HG03439 (cell line): ENCODE data around the gene UGT1A7.
"Not testable (repeated sequence)": the region's sequence is repeated elsewhere in the genome, so short reads cannot be mapped to it uniquely, and the experiment has no call there.

Experiments used
- ATAC-seq: cut with Tn5 transposase; IDR thresholded peaks from one replicate; pipeline ENCODE4 v1.9.1; 2021; ENCODE audit warnings: mild to moderate bottlenecking, moderate library complexity; ENCODE audit not compliant: unreplicated experiment

The UGT1A7 gene

GRCh38 chr2:233711312-233712008 is 29.8 kb downstream of the UGT1A7 start:
- peak; percentile 69 for ATAC-seq

GRCh38 chr2:233712611-233713261 is 31.0 kb downstream of the UGT1A7 start, which contains the start of gene UGT1A5:
UGT1A5 (plus strand) TSS chr2:233712907; CDS start chr2:233712992, 85 bp downstream.
- ATAC-seq: no peak

DNA sequence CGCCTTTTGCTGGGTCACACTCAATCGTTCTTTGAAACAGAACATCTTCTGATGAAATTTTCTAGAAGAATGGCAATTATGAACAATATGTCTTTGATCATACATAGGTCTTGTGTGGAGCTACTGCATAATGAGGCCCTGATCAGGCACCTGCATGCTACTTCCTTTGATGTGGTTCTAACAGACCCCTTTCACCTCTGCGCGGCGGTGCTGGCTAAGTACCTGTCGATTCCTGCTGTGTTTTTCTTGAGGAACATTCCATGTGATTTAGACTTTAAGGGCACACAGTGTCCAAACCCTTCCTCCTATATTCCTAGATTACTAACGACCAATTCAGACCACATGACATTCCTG is 31.5 kb downstream of the UGT1A7 start:
- no peak for ATAC-seq

DNA sequence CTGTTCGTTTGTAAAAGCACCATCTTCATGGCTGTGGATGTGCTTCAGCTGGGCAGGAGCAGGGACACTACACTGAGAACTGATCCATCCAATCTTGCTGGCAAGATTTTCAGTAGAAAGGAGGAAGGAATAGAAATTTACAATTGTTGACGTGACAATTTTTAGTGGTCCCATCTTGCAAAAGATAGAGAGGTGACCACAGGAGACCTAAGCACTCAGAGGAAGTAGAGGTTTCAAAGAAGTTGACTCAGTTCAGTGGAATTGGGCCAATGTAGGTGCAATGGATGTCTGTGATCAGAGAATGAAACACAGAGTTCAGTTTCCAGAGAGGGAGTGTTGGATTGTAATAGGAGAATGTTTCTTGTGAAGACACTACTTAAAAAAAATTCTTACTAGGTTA is 32.4 kb downstream of the UGT1A7 start:
- no peak for ATAC-seq

DNA sequence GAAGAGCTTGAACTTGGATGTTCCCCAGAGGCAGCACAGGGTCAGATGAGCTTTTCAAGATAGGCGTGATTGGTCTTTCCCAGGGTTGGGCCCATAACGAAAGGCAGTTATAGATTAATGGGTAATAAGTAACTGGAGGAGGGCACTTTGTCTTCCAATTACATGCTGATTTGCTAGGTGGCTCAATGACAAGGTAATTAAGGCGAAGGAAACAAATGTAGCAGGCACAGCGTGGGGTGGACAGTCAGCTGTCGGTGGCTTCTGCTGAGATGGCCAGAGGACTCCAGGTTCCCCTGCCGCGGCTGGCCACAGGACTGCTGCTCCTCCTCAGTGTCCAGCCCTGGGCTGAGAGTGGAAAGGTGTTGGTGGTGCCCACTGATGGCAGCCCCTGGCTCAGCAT is 36.9 kb downstream of the UGT1A7 start, which contains the start of gene UGT1A4:
UGT1A4 (plus strand) TSS at position 185 of the 400 bp plus-strand sequence; CDS start at position 270, 85 bp downstream.
- ATAC-seq: no peak

GRCh38 chr2:233728723-233729301 is 47.1 kb downstream of the UGT1A7 start, which contains the start of gene UGT1A3:
UGT1A3 (plus strand) TSS chr2:233729042; CDS start chr2:233729127, 85 bp downstream.
- ATAC-seq: no peak

- not testable (repeated sequence) for ATAC-seq
Measured at GRCh38 chr2:233736868-233737653, 55.4 kb downstream of the UGT1A7 start.

DNA sequence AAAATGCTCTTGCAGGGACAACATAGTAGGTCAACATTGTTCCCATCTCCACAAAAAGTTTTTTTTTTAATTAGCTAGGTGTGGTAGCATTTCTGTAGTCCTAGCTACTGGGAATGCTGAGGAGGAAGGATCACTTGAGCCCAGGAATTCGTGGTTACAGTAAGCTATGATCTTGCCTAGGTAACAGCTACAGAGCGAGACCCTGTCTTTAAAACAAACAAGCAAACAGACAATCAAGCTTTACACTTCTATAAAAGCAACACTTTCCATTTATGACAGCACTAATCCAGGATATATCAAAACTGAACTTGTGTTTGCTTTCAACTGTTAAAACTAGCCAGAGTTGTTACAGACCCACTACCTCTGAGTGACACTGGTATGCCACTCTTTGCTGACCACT is 59.2 kb downstream of the UGT1A7 start:
- no peak for ATAC-seq

- ATAC-seq: no peak
Measured at GRCh38 chr2:233743464-233744259, 62.0 kb downstream of the UGT1A7 start.

DNA sequence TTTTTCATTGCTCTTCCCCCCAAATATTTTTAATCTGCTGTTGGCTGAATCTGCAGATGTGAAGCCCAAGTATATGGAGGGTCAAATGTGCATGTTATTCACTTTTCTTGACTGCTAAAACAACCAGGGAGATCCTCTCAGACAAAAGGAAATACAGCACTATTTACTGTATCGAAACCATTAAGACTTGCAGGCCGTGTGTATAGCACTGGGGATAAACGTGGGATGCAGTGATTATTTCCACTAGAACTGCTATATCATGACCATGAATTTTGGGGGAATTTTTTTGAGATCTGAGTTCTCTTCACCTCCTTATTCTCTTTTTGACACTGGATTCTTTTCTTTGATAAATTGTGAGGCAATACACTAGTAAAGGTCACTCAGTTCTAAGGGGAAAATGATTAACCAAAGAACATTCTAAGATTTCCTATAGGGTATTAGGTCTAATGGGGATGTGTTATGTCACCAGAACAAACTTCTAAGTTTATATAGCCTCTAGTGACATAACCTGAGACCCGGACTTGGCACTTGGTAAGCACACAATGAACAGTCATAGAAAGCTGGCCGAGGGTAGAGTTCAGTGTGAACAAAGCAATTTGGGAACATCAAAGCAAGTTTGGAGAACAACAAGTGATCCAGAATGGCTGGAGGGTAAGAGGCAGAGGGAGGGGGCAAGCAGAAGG is 63.5 kb downstream of the UGT1A7 start:
- no peak for ATAC-seq

GRCh38 chr2:233745838-233746237 is 64.1 kb downstream of the UGT1A7 start:
- ATAC-seq: not testable (repeated sequence)

DNA sequence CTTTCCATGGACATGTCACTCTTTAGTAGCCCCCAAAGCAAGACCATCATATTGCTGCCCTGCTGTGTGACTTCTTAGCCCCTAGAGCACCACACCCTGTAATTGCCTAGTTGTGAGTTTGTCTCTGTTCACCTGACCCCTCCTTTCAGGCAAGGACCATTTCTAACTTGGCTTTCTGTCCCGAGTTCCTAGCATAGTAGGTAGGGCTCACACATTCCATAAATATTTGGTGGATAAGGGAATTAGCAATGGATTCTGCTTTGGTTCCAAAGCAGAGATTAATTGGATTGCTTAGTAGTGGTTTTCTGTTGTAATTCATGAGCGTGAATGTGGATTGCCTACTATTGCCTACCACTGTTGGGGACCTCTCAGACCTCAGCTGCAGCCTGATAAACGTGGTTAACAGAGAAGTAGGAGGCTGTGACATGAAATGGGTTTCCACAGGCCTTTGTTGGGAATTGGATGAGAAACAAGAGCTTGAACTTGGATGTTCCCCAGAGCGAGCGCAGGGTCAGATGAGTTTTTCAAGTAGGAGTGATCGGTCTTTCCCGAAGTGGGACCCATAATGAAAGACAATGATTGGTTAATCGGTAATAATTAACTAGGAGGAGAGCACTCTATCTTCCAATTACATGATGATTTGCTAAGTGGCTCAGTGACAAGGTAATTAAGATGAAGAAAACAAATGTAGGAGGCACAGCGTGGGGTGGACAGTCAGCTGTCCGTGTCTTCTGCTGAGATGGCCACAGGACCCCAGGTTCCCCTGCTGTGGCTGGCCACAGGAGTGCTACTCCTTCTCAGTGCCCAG is 65.0 kb downstream of the UGT1A7 start:
- no peak for ATAC-seq

DNA sequence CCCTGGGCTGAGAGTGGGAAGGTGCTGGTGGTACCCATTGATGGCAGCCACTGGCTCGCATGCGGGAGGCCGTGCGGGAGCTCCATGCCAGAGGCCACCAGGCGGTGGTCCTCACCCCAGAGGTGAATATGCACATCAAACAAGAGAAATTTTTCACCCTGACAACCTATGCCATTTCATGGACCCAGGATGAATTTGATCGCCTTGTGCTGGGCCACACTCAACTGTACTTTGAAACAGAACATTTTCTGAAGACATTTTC is 65.5 kb downstream of the UGT1A7 start:
- no peak for ATAC-seq

- not testable (repeated sequence) for ATAC-seq
Measured at GRCh38 chr2:233750689-233751088, 69.0 kb downstream of the UGT1A7 start.

DNA sequence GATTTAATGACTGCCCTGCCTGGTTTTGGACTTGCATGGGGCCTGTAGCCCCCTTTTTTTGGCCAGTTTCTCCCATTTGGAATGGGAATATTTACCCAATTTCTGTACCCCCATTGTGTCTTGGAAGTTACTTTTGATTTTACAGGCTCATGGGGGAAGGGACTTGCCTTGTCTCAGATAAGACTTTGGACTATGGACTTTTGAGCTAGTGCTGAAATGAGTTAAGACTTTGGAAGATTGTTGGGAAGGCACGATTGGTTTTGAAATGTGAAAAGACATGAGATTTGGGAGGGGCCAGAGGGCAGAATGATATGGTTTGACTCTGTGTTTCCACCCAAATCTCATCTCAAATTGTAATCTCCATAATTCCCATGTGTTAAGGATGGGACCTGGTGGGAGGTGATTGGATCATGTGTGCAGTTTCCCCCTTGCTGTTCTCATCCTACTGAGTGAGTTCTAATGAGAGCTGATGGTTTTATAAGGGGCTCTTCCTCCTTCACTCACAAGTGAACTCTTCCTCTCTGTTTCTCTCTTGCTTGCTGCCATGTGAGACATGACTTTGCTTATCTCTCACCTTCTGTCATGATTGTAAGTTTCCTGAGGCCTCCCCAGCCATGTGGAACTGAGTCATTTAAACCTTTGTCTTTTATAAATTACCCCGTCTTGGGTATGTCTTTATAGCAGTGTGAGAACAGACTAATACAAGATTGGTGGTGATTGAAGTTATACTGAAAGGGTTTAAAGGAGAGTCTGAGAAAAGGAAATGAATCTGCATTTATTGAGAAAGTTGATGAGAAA is 69.7 kb downstream of the UGT1A7 start:
- not testable (repeated sequence) for ATAC-seq

DNA sequence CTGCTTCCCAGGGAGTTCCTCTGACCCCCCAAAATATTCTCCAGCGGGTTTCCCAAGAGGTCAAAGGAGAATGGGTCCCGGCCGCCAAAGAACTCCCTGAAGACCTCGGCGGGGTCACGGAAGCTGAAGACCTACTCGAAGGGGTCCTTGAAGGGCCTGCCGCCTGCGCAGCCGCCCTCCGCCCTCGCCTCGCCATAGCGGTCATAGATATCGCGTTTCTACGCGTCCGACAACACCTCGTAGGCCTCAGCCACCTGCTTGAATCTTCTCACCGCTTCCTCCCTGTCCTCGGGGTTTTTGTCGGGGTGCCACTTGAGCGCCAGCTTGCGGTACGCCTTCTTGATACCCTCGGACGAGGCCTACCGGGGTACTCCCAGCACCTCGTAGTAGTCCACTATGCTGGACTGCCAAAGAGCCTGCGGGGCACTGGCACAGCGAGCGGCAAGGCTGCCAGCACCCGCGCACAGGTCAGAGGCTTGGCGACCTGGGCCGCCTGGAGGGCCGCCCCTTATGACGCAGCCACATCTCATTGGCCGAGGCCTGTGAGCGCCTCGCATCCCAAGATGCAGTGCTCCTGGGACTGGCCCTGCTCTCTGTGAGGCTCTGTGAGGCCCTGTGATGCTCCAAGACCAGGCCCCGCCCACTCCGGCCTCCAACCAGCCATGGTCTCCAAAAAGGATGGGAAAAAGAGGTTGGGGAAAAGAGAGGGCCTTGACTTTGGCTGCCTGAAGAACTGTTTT is 73.3 kb downstream of the UGT1A7 start:
- ATAC-seq: no peak

- ATAC-seq: no peak
Measured at GRCh38 chr2:233756429-233757081, 74.9 kb downstream of the UGT1A7 start.
